Muscle layer of colon (tissue), 2 donors: ENCODE data around the gene NSF.
"Not testable (repeated sequence)": the region's sequence is repeated elsewhere in the genome, so short reads cannot be mapped to it uniquely, and the experiment has no call there.

ENCODE experiments used
- H3K27ac ChIP-seq: one replicate; pipeline ENCODE4 v1.7.0; 2013; ENCODE audit warnings: low read depth, mild to moderate bottlenecking, low read length, moderate library complexity
- H3K27me3 ChIP-seq, 2 donors: one replicate each; pipeline ENCODE4 v1.7.0; 2013; ENCODE audit warnings: low read length in 2 of 2, mild to moderate bottlenecking in 2 of 2; ENCODE audit not compliant: insufficient read depth in 2 of 2, control insufficient read depth in 1 of 2
- H3K36me3 ChIP-seq: one replicate; pipeline ENCODE4 v1.7.0; 2013; ENCODE audit warnings: mild to moderate bottlenecking, low read length; ENCODE audit not compliant: insufficient read depth
- H3K4me1 ChIP-seq: one replicate; pipeline ENCODE4 v1.7.0; 2013; ENCODE audit warnings: mild to moderate bottlenecking, low read length; ENCODE audit not compliant: insufficient read depth
- H3K4me3 ChIP-seq, 2 donors: one replicate each; pipeline ENCODE4 v1.7.0; 2013; ENCODE audit warnings: low read length in 2 of 2, low read depth in 1 of 2, mild to moderate bottlenecking in 1 of 2, moderate library complexity in 1 of 2
- H3K9ac ChIP-seq: one replicate; pipeline ENCODE4 v1.7.0; 2013; ENCODE audit warnings: low read length
- H3K9me3 ChIP-seq: one replicate; pipeline ENCODE4 v1.7.0; 2013; ENCODE audit warnings: mild to moderate bottlenecking, low read length
- donor health status: abdominal sarcoma.
- donor health status: Adenocarcinoma of cecum.

The NSF gene

DNA sequence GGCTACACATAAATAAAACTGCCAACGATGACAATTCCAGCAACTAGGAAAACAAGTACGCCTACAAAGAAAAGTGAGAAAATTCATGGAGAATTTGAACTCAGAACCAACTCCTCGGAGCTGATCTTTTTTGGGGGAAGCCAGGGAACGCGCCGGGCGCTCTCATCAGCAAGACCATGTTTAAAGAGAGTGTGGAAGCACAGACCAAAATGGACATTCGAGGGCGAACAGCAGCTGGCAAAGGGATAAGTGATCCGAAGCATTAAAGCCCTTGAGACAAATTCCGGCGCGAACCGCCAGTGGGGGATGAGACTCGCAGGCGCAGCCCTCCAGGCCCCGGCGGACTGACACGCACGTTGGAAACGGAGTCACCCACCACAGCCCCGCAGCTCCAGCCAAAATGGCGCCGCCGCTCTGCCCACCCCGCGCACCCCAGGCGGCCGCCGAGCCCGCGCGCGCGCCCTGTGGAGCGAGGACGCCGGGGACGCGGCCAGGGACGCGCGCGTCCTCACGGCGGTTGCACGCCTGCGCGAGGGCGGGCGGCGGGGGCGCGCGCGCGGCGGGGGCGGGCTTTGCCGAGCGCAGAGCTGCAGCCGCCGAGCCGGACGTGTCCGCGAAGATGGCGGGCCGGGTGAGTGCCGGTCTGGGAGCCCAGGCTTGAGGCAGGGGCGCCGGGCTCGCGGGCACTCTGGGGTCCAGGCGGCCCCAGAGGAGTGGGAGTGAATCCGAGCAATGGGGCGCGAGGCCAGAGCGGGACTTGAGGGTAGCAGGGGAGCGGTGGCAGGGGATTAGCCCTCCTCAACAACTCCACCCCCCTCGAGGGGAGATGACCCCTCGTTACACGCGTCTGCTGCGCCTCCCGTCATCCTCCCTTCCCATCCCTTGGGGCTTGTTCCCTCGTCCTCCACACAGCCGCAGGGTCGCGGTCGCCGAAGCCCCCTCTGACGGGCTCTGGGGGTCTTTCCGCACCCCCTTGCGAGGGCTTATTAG is at the start of gene NSF:
NSF (plus strand) TSS at position 513 of the 990 bp plus-strand sequence; CDS start at position 620, 107 bp downstream.
- H3K4me1 ChIP-seq, H3K27ac ChIP-seq, H3K36me3 ChIP-seq, H3K4me3 ChIP-seq, H3K9ac ChIP-seq, H3K9me3 ChIP-seq, H3K27me3 ChIP-seq: not testable (repeated sequence)

DNA sequence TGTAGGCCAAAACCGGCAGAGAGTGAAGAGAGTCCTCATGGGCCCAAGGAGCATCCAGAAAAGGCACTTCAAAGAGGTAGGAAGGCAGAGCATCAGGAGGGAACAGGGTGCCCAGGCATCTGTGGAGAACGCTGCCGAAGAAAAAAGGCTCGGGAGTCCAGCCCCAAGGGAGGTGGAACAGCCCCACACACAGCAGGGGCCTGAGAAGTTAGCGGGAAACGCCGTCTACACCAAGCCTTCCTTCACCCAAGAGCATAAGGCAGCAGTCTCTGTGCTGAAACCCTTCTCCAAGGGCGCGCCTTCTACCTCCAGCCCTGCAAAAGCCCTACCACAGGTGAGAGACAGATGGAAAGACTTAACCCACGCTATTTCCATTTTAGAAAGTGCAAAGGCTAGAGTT is 41.9 kb upstream of the NSF start:
- not testable (repeated sequence) for H3K27ac ChIP-seq, H3K36me3 ChIP-seq, H3K27me3 ChIP-seq, H3K9me3 ChIP-seq, H3K4me3 ChIP-seq, H3K9ac ChIP-seq, H3K4me1 ChIP-seq

GRCh38 chr17:46559155-46559554 is 31.3 kb upstream of the NSF start:
- not testable (repeated sequence) for H3K27me3 ChIP-seq, H3K4me3 ChIP-seq, H3K9ac ChIP-seq, H3K4me1 ChIP-seq, H3K27ac ChIP-seq, H3K36me3 ChIP-seq, H3K9me3 ChIP-seq

GRCh38 chr17:46560048-46560447 is 30.4 kb upstream of the NSF start:
- not testable (repeated sequence) for H3K27me3 ChIP-seq, H3K4me3 ChIP-seq, H3K27ac ChIP-seq, H3K4me1 ChIP-seq, H3K9ac ChIP-seq, H3K9me3 ChIP-seq, H3K36me3 ChIP-seq

GRCh38 chr17:46566284-46566683 is 24.2 kb upstream of the NSF start:
- not testable (repeated sequence) for H3K4me3 ChIP-seq, H3K9me3 ChIP-seq, H3K4me1 ChIP-seq, H3K27ac ChIP-seq, H3K27me3 ChIP-seq, H3K36me3 ChIP-seq, H3K9ac ChIP-seq

DNA sequence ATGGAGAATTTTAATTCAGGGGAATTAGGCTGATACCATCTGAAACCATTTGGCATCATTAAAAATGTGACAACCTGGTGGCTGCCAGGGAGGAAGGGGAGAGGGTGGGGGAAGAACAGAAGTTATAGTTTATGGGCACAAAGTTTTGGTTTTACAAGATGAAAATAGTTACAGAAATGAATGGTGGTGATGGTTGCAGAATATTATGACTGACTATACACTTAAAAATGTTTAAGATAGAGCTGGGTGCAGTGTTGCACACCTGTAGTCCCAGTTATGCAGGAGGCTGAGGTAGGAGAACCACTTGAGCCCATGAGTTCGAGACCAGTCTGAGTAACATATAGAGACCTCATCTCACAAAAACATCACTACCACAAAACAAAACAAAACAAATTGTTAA is 23.5 kb upstream of the NSF start:
- not testable (repeated sequence) for H3K9ac ChIP-seq, H3K4me1 ChIP-seq, H3K36me3 ChIP-seq, H3K4me3 ChIP-seq, H3K27ac ChIP-seq, H3K27me3 ChIP-seq, H3K9me3 ChIP-seq

- H3K36me3 ChIP-seq, H3K27ac ChIP-seq, H3K9me3 ChIP-seq, H3K4me1 ChIP-seq, H3K9ac ChIP-seq, H3K4me3 ChIP-seq, H3K27me3 ChIP-seq: not testable (repeated sequence)
Measured at GRCh38 chr17:46571796-46572195, 18.7 kb upstream of the NSF start.

- H3K4me1 ChIP-seq, H3K4me3 ChIP-seq, H3K27me3 ChIP-seq, H3K36me3 ChIP-seq, H3K9ac ChIP-seq, H3K9me3 ChIP-seq: not testable (repeated sequence)
- peak within 1 kb of the TSS; percentile 24 for H3K27ac ChIP-seq
Measured at GRCh38 chr17:46579083-46580075, 11.1 kb upstream of the NSF start, which contains the start of gene ARL17A. ARL17A (minus strand) TSS chr17:46579691; CDS start chr17:46576322, 3,369 bp downstream.

- peak overlapping the region; percentile 24 for H3K27ac ChIP-seq
- H3K9me3 ChIP-seq, H3K4me3 ChIP-seq, H3K27me3 ChIP-seq, H3K4me1 ChIP-seq, H3K36me3 ChIP-seq, H3K9ac ChIP-seq: not testable (repeated sequence)
Measured at GRCh38 chr17:46580082-46580481, 10.4 kb upstream of the NSF start.

DNA sequence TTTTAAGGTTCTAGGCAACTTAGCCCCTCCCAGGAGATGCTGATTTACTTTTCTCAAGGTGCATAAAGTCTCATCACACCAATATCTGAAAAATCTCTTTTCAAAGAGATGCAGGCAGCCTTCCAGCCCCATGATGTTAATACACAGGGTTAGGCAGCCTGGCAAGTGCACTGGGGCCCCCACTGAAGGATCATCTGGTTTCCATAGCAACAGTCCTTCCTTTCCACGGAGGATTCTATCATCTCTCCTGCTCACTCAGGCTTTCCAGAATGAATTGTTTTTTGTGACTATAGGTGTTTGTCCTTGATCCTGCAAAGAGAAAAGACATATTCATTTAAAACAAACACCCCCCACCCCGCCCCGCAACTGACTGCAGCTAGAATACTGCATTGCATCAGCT is 5.0 kb upstream of the NSF start:
- H3K9ac ChIP-seq, H3K27me3 ChIP-seq, H3K36me3 ChIP-seq, H3K27ac ChIP-seq, H3K4me1 ChIP-seq, H3K4me3 ChIP-seq, H3K9me3 ChIP-seq: not testable (repeated sequence)

- H3K4me1 ChIP-seq, H3K27ac ChIP-seq, H3K27me3 ChIP-seq, H3K36me3 ChIP-seq, H3K9ac ChIP-seq, H3K9me3 ChIP-seq, H3K4me3 ChIP-seq: not testable (repeated sequence)
Measured at GRCh38 chr17:46591332-46591731, 863 bp downstream of the NSF start.
